A549 (cell line): ENCODE data around the gene RCAN2. TPM values are rescaled to one million over a fixed set of nuclear protein-coding genes. Genes with fewer than 3 reads are reported as not detected.

Source experiments
- ATAC-seq, 2 experiments: fragments of 200-7000 bp in 1 of 2; fragments of >200 bp in 1 of 2; cut with Nextera tagmentation in 1 of 2; cut with Tn5 transposase in 1 of 2; 3 replicates each; pipeline versions ENCODE4 v1.8.0 to v1.9.1; 2018 to 2020; ENCODE audit warnings: mild to moderate bottlenecking in 1 of 2, moderate library complexity in 1 of 2
- CTCF ChIA-PET: fragments of 300-600 bp; sonication (Branson Sonifier 250); formaldehyde crosslinking; extraction: SDS; loops from one replicate; lab custom pipeline; 2021; ENCODE audit warnings: antibody characterized with exemption, inconsistent platforms; lab: Yijun Ruan, JAX
- POLR2A ChIA-PET: fragments of 350-600 bp; formaldehyde crosslinking; extraction: SDS; loops from one replicate; lab custom pipeline; 2021; ENCODE audit warnings: antibody characterized with exemption, inconsistent platforms; lab: Yijun Ruan, JAX
- DNase-seq, 2 experiments: peaks; one replicate each; pipeline versions ENCODE4 v3.0.0 to v3.0.0-alpha.2; 2011 to 2016; ENCODE audit warnings: low read depth in 1 of 2, low spot score in 1 of 2
- FAIRE-seq: peaks from 2 replicates; lab custom pipeline; 2011; peaks lifted over from hg19 to GRCh38; lab: Jason Lieb, UNC
- H3K27ac ChIP-seq, 2 experiments: fragments of >200 bp; sonication (Bioruptor Twin); formaldehyde crosslinking; 3 replicates each; pipeline ENCODE4 v1.5.1; 2016 to 2017
- H3K4me1 ChIP-seq: fragments of >200 bp; sonication (Bioruptor Twin); formaldehyde crosslinking; 3 replicates; pipeline ENCODE4 v1.6.1; 2016
- H3K4me2 ChIP-seq: fragments of >200 bp; sonication (Bioruptor Twin); formaldehyde crosslinking; 3 replicates; pipeline ENCODE4 v1.6.1; 2016
- H3K4me3 ChIP-seq: fragments of >200 bp; sonication (Bioruptor Twin); formaldehyde crosslinking; 3 replicates; pipeline ENCODE4 v1.5.1; 2016
- H3K9me3 ChIP-seq: fragments of >200 bp; sonication (Bioruptor Twin); formaldehyde crosslinking; 3 replicates; pipeline ENCODE4 v1.6.1; 2016
- BCL3 ChIP-seq: fragments of >200 bp; sonication (Bioruptor Twin); formaldehyde crosslinking; IDR thresholded peaks from 3 replicates; pipeline ENCODE4 v1.6.1; 2016
- BHLHE40 ChIP-seq: IDR thresholded peaks from 2 replicates; pipeline ENCODE4 v1.6.1; 2012; ENCODE audit warnings: low read depth, low read length, inconsistent platforms
- CBX2 ChIP-seq: fragments of 200-600 bp; sonication (generic); IDR thresholded peaks from 2 replicates; pipeline ENCODE4 v1.6.1; 2016; ENCODE audit warnings: low read depth, mild to moderate bottlenecking, borderline replicate concordance
- EHF ChIP-seq: fragments of 250-450 bp; sonication (Bioruptor Pico); IDR thresholded peaks from 2 replicates; pipeline ENCODE4 v1.5.0; 2020; ENCODE audit warnings: mild to moderate bottlenecking
- FOSB ChIP-seq: fragments of 250-450 bp; sonication (Bioruptor Pico); IDR thresholded peaks from 2 replicates; pipeline ENCODE4 v1.5.0; 2020; ENCODE audit warnings: mild to moderate bottlenecking, moderate library complexity
- GATA3 ChIP-seq: IDR thresholded peaks from 2 replicates; pipeline ENCODE4 v1.6.1; 2012; ENCODE audit warnings: borderline replicate concordance
- HES2 ChIP-seq: fragments of >200 bp; sonication (Bioruptor Twin); formaldehyde crosslinking; IDR thresholded peaks from 2 replicates; pipeline ENCODE4 v1.6.1; 2016
- HMGXB4 ChIP-seq: fragments of 250-450 bp; sonication (Bioruptor Pico); IDR thresholded peaks from 2 replicates; pipeline ENCODE4 v1.5.0; 2021; ENCODE audit warnings: mild to moderate bottlenecking, moderate library complexity, borderline replicate concordance
- HOXB13 ChIP-seq: fragments of 250-450 bp; sonication (Bioruptor Pico); IDR thresholded peaks from 2 replicates; pipeline ENCODE4 v1.5.0; 2020; ENCODE audit warnings: low read depth, mild to moderate bottlenecking, moderate library complexity
- HOXB5 ChIP-seq: fragments of 250-450 bp; sonication (Bioruptor Pico); IDR thresholded peaks from 2 replicates; pipeline ENCODE4 v1.5.0; 2020; ENCODE audit warnings: mild to moderate bottlenecking, moderate library complexity
- JUN ChIP-seq, 2 experiments: fragments of >200 bp; sonication (Bioruptor Twin); formaldehyde crosslinking; IDR thresholded peaks; 2 replicates in 1 of 2; 3 replicates in 1 of 2; pipeline ENCODE4 v1.6.1; 2016 to 2017
- JUNB ChIP-seq: fragments of >200 bp; sonication (Bioruptor Twin); formaldehyde crosslinking; IDR thresholded peaks from 2 replicates; pipeline ENCODE4 v1.6.1; 2016
- KDM1A ChIP-seq: fragments of 200-600 bp; sonication (generic); IDR thresholded peaks from 2 replicates; pipeline ENCODE4 v1.6.1; 2016; ENCODE audit warnings: low read depth, mild to moderate bottlenecking
- MAX ChIP-seq: IDR thresholded peaks from 2 replicates; pipeline ENCODE4 v1.6.1; 2012
- MAZ ChIP-seq: fragments of 150-350 bp; IDR thresholded peaks from 2 replicates; pipeline ENCODE4 v1.6.1; 2014; ENCODE audit warnings: antibody characterized with exemption, low read depth, low read length, borderline replicate concordance
- MYC ChIP-seq: IDR thresholded peaks from 2 replicates; pipeline ENCODE4 v1.6.1; 2012; ENCODE audit warnings: mild to moderate bottlenecking, inconsistent platforms, low read length, improper control_type of control experiment, borderline replicate concordance
- NPAS2 ChIP-seq: fragments of 250-450 bp; sonication (Bioruptor Pico); IDR thresholded peaks from 2 replicates; pipeline ENCODE4 v1.8.0; 2022; ENCODE audit warnings: mild to moderate bottlenecking, moderate library complexity, borderline replicate concordance
- NR3C1 ChIP-seq: fragments of >200 bp; sonication (Bioruptor Twin); formaldehyde crosslinking; IDR thresholded peaks from 3 replicates; pipeline ENCODE4 v1.6.1; 2017
- POLR2AphosphoS2 ChIP-seq: conservative IDR thresholded peaks from 2 replicates; pipeline ENCODE4 v1.6.1; 2012; ENCODE audit warnings: low read length, improper control_type of control experiment, inconsistent platforms
- SMC3 ChIP-seq: fragments of >200 bp; sonication (Bioruptor Twin); formaldehyde crosslinking; IDR thresholded peaks from 3 replicates; pipeline ENCODE4 v1.6.1; 2018; ENCODE audit warnings: inconsistent platforms
- TFCP2L1 ChIP-seq: fragments of 250-450 bp; sonication (Bioruptor Pico); IDR thresholded peaks from 2 replicates; pipeline ENCODE4 v1.5.0; 2021; ENCODE audit warnings: mild to moderate bottlenecking
- WGBS: methylation state at CpG from one replicate; pipeline ENCODE4 v1.1.6; 2017; ENCODE audit errors: missing lambda C conversion rate; 5-methylcytosine and 5-hydroxymethylcytosine counted together
- polyA plus RNA-seq, 4 experiments: library from polyadenylated mRNA; depleted of rRNA in 3 of 4; stranded (reverse); fragments of >200 nt; fragmentation: RNase III in 1 of 4; extraction: RNeasy Plus Mini Kit Qiagen cat#74134 plus additional on column Dnase treatment in 1 of 4; gene quantifications; 2 replicates in 3 of 4; 3 replicates in 1 of 4; pipeline ENCODE4 v1.2.3, GENCODE V29; 2011 to 2017

RCAN2 gene
- polyA plus RNA-seq, 2 of the 4 experiments (the other 2 are of a cell fraction) = not detected

- no peak for TF ChIP-seq HOXB13 (CRISPR knock-in tag)
- TF ChIP-seq MAZ = no peak
- TF ChIP-seq NR3C1 = no peak
- TF ChIP-seq POLR2AphosphoS2 = no peak
- no peaks in the 10 kb centered on the region for H3K9me3 ChIP-seq
- CTCF ChIA-PET = no interaction called here
- H3K4me3 ChIP-seq = no peak overlapping the region
- POLR2A ChIA-PET = no interaction called here
- 19% methylated on average over 3 of the region's 3 CpGs for WGBS
- H3K4me2 ChIP-seq = no peak overlapping the region
- H3K4me1 ChIP-seq = no peaks in the 10 kb centered on the region
- no peak overlapping the region for H3K27ac ChIP-seq
- DNase-seq (no peak), FAIRE-seq (no peak), ATAC-seq (no peak)
Observed at GRCh38 chr6:46411456-46412197, 79.6 kb downstream of the RCAN2 start.

GRCh38 chr6:46410334-46410953 is 80.8 kb downstream of the RCAN2 start:
- no peak for DNase-seq
- no peaks in the 10 kb centered on the region for H3K9me3 ChIP-seq
- no peak for FAIRE-seq
- no peak overlapping the region for H3K27ac ChIP-seq
- no peak overlapping the region for H3K4me2 ChIP-seq
- ChIA-PET CTCF (interaction anchor here (0.8 to 1.4 kb wide), 4 partner anchors 8 to 324 kb away, joined by 3 to 5 read pairs (median 3); no protein-coding TSS in a partner anchor), POLR2A (no interaction called here)
- no peak for ATAC-seq
- no peak overlapping the region for H3K4me3 ChIP-seq
- WGBS = 9% methylated on average over 5 of the region's 5 CpGs
- TF ChIP-seq JUNB (no peak), SMC3 (0 out of 3 replicates have a peak, but pooled peaks have one; percentile 6)
- H3K4me1 ChIP-seq = no peaks in the 10 kb centered on the region

- no peak for DNase-seq
- FAIRE-seq = no peak
- ATAC-seq = no peak
- TF ChIP-seq MAX (no peak), HES2 (no peak), MYC (no peak), FOSB (CRISPR knock-in tag) (no peak), JUNB (no peak), NR3C1 (no peak), EHF (no peak), HMGXB4 (CRISPR knock-in tag) (no peak), NPAS2 (CRISPR knock-in tag) (no peak), JUN (IDR thresholded peaks at IDR 0.05) (no peak), KDM1A (no peak), HOXB5 (CRISPR knock-in tag) (no peak), POLR2AphosphoS2 (no peak), BCL3 (no peak), CBX2 (no peak), GATA3 (no peak), BHLHE40 (no peak), TFCP2L1 (no peak)
- ChIA-PET POLR2A (no interaction called here), CTCF (interaction anchor here (2.0 kb wide), 1 partner anchor 11 kb away, joined by 4 read pairs; no protein-coding TSS in a partner anchor)
- Histone ChIP-seq H3K4me3 (no peak overlapping the region), H3K27ac (no peak overlapping the region), H3K9me3 (no peaks in the 10 kb centered on the region), H3K4me1 (no peaks in the 10 kb centered on the region), H3K4me2 (no peak overlapping the region)
- WGBS = 45% methylated on average over 12 of the region's 13 CpGs
Observed at GRCh38 chr6:46407776-46408530, 83.3 kb downstream of the RCAN2 start.
